Stimulated activated CD8-positive, alpha-beta memory T cell treated with anti-CD3 and anti-CD28 coated beads, Interleukin-15, amount 100 ng/mL, for 1 hour (primary cell): ENCODE measurements around the gene GGT6.

ENCODE experiments used
- DNase-seq: peaks from one replicate; pipeline ENCODE4 v3.0.0-alpha.2; 2020; ENCODE audit warnings: low read depth

GGT6 gene

GRCh38 chr17:4539025-4539424, 21.4 kb downstream of the GGT6 start:
- no peak for DNase-seq

- no peak for DNase-seq
Observed at GRCh38 chr17:4538236-4539002, 22.0 kb downstream of the GGT6 start.

- no peak for DNase-seq
Observed at GRCh38 chr17:4537451-4538235, 22.7 kb downstream of the GGT6 start.

- no peak for DNase-seq
Observed at GRCh38 chr17:4536742-4537411, 23.5 kb downstream of the GGT6 start.

DNA sequence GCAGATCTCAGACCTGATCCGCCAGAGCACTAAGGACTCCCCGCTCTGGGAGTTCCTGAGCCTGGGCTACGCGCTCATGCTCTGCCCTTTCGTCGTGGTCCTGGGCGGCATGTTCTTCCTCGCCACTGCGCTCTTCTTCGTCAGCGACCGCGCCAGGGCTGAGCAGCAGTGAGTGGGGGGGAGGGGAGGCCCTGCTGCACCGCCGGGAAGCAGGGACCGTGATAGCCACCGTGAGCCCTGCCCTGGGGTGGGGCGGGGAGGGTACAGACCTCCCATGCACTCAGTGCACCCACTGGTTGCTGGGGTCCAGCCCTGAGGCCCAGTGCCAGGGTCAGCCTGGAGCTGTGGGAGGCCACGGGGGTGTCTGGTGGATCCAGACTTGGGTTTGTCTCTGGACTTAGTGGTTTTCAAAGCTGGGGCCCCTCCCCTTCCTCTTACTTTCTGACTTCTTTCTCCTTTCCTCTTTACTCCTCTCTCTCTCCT, 24.1 kb downstream of the GGT6 start:
- DNase-seq: no peak

- DNase-seq: no peak
Observed at GRCh38 chr17:4535667-4536258, 24.6 kb downstream of the GGT6 start.

DNA sequence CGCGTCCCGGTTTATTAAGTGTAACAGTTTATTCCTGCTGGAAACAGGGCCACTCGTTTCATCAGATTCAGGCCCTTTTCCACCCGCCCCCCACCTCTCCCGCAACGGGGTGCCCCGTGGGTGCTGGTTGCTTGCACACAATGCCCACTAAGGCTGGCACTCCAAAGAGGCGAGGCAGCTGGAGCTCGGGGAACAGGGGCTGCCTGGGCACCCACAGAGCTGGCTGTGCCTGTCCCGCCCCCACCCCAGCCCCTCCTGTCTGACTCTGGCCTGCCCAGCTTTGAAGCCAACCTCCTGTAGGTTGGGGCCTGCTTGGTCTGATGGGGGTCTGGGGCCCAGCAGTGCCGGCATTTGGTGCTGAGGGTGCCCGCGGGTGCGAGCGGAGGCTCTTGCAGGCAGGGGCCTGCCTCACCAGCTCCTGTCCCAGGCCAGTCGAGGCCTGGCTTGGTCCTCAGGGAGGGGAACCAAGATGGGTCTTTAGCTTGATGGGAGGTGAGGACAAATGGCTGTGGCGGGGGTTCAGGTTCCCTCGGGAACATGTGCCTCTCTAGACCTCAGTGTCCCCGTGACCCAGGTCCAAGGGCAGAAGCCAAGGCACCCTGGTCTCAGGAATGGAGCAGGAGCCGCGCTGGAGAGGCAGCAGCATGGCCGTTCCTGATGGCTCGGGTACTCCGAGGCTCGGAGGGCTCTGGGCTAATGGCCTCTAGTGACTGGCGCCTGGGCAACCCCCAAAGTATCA, 25.3 kb downstream of the GGT6 start:
- DNase-seq: no peak

GRCh38 chr17:4534515-4534914, 25.9 kb downstream of the GGT6 start:
- no peak for DNase-seq

GRCh38 chr17:4533523-4534504, 26.6 kb downstream of the GGT6 start:
- DNase-seq: no peak

DNA sequence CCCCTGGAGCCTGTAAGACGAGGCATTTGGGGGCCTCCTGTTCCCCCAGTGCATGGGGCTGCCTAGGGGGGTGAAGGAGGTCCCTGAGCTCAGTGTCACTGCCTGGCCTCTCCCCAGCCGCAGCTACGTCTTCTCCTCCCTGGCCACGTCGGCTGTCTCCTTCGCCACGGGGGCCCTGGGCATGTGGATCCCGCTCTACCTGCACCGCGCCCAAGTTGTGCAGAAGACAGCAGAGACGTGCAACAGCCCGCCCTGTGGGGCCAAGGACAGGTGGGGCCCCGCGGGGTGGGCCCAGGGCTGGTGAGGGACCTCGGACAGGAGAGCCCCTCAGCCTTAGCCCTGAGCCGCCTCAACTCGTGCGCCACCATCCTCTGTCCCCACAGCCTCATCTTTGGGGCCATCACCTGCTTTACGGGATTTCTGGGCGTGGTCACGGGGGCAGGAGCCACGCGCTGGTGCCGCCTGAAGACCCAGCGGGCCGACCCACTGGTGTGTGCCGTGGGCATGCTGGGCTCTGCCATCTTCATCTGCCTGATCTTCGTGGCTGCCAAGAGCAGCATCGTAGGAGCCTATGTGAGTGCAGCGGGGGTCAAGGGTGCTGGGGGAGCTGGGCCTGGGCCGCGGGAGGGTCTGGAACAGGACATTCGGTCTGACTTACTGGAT, 27.4 kb downstream of the GGT6 start:
- no peak for DNase-seq

GRCh38 chr17:4531988-4532736, 28.2 kb downstream of the GGT6 start:
- DNase-seq: no peak

GRCh38 chr17:4530799-4531730, 29.3 kb downstream of the GGT6 start:
- DNase-seq: no peak

DNA sequence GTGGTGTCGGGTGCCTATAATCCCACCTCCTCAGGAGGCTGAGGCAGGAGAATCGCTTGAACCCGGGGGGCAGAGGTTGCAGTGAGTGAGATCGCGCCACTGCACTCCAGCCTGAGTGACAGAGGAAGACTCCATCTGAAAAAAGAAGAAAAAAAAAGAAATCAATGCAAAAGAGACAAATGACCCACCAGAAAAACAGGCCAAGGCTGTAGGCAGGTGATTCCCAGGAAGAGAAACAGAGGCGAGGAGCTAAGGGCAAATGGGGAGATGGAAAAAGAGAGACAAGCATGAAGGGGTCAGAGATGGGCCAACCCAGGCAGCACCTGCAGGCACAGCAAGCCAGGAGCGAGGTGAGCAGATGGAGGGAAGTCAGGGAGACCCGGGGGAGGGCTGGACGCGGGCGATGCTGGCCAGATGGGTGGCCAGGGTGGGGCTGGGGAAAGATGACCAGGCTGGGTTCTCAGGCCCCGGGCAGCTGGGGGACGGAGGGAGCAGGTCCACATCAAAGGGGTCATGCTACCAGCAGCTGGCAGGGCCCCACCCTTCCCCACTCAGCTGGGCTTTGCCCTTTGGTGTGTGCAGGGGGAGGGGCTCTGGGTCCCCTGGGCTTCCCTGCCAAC, 30.7 kb downstream of the GGT6 start:
- no peak for DNase-seq

GRCh38 chr17:4527566-4528125, 32.7 kb downstream of the GGT6 start:
- no peak for DNase-seq

DNA sequence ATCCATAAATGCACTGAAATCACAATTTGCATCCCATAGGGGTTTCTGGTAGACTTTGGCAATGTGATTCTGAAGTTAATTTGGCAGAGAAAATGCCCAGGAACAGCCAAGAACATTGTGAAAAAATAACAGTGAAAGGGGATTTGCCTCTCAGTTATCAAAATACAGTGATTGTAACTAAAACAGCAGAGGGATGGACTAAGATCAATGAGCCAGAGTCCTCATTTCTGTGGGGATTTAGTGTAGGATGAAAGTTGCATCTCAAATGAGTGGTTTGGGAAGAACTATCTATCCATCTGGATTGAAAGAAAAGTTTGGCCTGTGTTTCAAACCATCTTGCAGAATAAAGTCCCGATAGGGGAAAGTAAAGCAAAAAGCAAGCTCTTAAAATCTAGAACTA, 33.2 kb downstream of the GGT6 start:
- DNase-seq: no peak

DNA sequence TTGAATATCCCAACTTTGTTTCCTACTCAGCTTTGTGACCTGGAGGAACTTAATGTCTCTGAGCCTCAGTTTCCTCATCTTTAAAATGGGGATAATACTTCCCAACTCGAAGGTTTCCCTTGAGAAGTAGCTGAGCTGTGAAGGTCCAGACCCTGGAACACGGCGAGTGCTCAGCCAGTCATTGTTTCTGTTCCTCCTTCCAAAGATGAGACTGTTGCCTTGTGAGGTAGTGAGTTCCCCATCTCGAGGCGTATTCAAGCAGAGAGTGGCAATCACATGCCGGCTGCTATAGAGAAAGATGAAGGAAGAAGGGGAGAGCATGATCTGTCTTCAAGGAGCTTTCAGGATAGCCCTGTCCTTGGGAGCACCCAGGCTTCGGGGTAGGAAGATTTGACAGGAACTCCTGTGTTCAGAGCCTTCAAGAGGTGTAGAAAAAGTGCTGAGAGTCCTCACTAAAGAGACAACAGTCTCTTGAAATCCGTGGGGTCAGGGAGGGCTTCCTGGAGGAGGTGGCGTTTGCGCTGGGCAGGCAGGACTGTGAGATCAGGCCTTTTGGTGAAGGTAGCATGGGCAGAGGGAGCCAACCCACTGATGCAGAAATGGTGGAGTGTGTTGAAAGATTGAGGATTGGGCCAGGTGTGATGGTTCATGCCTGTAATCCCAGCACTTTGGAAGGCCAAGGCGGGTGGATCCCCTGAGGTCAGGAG, 34.5 kb downstream of the GGT6 start:
- DNase-seq: no peak

DNA sequence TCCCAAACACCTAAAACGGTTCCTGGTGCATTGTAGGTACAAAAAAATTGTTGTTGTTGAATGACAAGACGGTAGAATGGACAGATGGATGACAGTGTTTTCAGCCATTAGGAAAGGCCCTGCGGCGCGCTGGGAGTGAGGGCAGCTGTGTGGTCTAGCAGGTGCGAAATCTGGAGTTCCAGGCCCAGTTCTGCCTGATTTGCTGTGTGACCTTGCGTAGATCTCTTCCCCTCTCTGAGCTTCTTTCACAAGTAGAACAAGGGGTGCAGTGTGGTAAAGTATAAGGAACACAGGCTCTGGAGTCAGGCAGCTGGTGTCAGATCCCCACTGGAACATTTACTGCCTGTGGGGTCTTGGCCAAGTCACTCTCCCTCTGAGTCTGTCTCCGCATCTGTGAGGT, 36.4 kb downstream of the GGT6 start:
- no peak for DNase-seq
